AG09319 (cell line): ENCODE results near the gene KRT75.

Source experiments
- DNase-seq: peaks from one replicate; pipeline ENCODE4 v3.0.0-alpha.2; 2010; ENCODE audit warnings: low read depth; ENCODE audit errors: extremely low read depth
- TF ChIP-seq, protein P1 (sequence below): IDR thresholded peaks from 2 replicates; pipeline ENCODE4 v1.5.1; 2011; ENCODE audit warnings: low read depth, mild to moderate bottlenecking, inconsistent platforms, low read length, moderate library complexity

The KRT75 gene

DNA sequence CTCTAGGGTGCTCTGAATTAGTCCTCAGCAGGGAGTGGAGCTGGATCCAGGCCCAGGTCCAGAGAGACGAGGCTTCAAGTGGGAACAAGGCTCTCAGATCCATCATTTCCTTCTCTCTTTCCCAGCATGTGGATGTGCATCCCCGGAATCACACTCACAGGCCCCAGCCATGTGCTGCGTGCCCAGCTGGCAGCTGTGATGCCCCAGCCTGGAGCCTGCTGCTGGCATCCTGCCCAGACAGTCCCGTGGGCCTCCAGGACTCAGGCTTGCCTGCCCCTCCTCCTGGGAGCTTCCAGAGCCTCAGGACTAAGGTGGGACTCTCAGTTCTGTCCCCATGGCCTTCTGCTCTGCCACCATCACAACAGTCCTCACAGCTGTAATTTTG is 42.6 kb downstream of the KRT75 start:
- DNase-seq: no peak
- TF ChIP-seq, protein P1, sequence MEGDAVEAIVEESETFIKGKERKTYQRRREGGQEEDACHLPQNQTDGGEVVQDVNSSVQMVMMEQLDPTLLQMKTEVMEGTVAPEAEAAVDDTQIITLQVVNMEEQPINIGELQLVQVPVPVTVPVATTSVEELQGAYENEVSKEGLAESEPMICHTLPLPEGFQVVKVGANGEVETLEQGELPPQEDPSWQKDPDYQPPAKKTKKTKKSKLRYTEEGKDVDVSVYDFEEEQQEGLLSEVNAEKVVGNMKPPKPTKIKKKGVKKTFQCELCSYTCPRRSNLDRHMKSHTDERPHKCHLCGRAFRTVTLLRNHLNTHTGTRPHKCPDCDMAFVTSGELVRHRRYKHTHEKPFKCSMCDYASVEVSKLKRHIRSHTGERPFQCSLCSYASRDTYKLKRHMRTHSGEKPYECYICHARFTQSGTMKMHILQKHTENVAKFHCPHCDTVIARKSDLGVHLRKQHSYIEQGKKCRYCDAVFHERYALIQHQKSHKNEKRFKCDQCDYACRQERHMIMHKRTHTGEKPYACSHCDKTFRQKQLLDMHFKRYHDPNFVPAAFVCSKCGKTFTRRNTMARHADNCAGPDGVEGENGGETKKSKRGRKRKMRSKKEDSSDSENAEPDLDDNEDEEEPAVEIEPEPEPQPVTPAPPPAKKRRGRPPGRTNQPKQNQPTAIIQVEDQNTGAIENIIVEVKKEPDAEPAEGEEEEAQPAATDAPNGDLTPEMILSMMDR: no peak

DNA sequence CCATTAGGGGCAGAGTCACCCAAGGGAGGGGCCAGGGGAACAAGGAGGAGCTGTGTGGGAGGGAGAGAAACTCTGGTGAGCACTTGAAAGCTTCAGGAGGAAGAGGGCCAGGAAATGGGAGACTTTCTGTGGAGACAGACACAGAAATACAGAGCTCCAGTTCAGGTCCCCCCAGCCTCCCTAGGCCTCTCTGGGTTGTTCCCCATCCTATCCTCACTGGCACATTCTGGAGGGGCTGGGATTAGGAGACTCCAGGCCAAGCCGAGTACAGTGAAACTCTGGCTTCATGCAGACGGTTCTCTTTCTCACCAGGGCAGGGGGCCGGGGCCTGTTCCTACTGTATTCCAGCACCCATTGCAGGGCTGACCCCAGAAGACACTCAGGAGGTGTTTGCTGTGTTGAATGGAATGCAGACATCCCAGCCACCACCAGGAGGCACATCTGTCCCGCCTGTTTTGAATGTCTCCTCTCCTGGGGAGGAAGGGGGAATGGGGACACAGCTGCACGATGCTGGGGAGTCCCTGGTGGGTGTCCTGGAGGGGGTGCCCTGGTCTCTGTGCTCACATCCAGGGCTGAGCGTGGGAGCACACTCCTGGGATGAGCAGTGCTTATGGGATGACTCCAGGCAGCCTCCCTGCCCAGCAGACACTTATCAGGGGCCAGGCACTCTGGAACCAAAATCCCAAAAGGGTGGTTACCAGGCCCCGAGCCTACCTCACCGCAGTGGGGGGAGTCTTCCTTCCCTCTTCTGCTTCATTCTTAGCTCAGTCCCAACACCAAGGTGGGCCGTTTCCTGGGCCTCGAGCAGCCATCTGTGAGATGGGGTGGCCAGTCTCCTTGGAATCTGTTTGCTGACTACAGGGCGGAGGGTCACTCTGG is 43.2 kb downstream of the KRT75 start:
- TF ChIP-seq, protein P1: peak; percentile 43
- DNase-seq: no peak

DNA sequence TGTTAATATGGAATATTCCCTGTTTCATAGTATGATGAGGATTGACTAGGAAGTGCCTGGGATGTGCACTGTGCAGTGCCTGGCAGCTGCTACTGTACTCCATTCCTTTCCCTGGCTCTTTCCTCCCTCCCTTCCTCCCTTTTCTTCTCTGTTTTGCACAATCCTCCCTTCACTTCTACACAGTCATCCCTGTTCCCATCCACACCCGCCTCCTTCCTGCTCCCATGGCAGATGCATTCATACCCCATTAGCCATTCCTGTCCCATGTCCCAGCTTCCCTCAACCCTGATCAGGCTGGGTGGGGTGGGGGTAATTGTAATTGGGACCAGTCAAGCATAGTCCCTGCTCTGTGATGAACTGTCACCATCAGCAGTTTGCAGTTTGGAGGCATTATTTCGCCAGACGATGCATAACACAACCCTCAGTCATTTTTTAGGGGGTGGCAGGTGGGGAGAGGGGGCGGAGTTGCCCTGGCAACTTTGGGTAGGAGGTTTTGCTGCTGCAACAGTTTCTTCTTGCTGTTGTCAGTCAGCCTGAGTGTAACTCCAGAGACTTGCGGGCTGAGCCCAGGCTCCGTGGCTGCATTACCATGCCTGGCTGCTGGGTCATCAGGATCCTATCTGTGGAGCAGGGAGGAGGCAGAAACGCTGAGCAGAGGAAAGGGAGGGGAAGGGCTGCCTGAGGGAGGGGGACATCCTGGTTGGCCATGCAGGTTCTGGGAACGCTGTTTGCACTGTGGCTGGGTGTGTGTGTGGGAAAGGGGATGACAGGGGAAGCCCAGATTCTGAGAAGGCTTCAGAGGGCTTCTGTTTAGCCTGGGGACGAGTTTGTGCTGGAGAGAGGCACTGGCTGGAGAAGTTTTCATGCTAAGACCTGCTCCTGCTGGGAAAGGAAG is 44.6 kb downstream of the KRT75 start:
- TF ChIP-seq, protein P1: no peak
- DNase-seq: no peak

DNA sequence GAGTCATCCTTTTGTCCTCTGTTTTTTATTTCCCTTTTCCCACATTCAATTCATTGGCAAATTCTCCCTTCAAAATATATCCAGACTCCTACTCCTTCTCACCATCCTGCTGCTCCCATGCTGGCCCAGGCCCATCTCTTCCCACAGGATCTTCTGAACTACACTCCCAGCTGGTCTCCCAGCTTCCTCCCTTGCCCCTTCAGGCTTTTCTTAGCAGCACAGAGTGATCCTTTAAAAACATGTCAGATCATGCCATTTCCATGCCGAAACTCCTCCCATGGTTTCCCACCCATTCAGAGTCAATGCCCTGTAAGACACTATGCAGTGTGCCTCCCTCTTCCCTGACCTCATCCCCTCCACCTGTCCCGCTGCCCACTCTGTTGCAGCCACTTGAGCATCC is 46.3 kb downstream of the KRT75 start:
- TF ChIP-seq, protein P1: no peak
- no peak for DNase-seq

DNA sequence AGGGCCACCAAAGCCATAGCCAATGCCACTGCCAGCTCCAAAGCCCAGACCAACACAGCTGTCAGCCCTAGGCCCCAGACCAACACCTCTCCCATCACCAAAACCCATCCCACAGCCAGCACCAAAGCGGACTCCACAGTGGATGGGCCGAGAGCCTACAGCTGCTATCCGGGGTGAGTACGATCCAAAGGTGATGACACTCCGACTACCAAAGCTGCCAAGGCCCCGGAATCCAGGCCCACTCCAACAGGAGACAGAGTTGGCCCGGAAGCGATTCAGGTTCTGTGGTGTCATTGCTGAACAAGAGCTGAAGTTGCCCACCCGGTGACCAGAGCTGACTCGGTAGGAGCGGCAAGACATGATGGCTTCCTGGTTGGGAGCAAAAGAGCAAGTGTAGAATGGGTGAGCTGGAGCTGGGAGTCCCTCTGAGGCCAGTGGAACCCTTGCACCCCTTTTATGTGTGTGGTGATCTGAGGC is 48.9 kb downstream of the KRT75 start, which contains the start of gene KRT84:
TSS of gene KRT84 (minus strand) at position 427 of the 477 bp plus-strand sequence. CDS start at position 360, 67 bp downstream.
- TF ChIP-seq, protein P1: no peak
- DNase-seq: no peak

DNA sequence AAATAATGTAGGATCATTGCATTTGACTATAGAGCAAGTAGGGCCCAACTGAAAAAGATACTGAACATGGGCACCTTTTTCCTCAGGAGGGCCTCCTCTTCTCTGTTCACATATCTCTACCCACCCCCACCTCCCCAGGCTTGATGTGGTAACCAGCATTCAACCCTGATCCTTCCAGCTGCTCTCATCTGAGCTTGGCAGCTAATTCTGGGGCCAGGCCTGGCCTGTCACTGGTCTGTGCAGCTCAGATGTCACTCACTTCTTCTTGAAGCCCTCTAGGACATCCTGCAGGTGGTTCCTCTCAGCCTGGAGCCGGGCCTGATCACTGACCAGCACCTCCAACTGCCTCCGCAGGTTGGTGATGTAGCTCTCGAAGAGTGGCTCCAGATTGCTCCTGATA is 50.8 kb downstream of the KRT75 start:
- TF ChIP-seq, protein P1: no peak
- DNase-seq: no peak

DNA sequence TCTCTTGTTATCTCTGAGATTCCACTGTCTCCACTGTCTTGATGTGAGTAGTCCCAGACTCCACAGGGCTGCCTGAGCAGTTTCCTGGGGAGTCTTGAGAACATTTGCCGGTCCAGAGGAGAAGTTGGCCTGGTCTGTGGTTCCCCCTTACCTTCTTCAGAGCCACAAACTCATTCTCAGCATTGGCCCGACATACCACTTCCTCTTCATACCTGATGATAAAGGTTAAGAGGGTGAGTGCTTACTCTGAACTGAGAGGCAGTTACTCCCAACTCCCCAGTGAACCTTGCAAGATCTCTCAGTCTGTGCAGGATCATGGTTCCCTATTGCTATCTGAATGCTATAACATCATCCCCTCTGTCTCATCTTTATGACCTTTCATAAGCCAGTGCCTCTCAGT is 51.3 kb downstream of the KRT75 start:
- TF ChIP-seq, protein P1: no peak
- DNase-seq: no peak
